ENCODE measurements around the gene GADD45G. TPM values are rescaled to one million over a fixed set of nuclear protein-coding genes. Genes with fewer than 3 reads are reported as not detected.

Gene GADD45G
- total and polyA plus RNA-seq, 2 experiments from 2014 or later, result 12.7 to 24.1 TPM

DNA sequence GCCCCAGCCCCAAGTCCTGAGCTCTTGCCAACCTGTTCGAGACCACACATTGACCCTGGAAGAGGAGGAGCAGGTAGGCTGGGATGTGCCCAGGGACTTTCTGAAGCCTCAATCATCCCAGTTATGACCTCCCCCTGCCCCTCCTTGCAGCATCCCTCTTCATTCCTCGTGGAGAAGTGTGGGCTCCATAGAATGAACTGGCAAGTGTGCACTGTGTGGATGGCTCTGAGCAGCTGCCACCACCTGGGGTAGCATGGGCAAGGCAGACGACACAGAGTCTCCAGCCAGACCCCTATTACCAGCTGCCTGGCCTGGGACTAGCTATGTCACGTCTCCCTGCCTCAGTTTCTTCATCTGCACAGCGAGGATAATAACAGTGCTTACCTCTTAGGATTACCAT lies 33.5 kb downstream of the GADD45G start (continued):
- TF ChIP-seq, protein P1, sequence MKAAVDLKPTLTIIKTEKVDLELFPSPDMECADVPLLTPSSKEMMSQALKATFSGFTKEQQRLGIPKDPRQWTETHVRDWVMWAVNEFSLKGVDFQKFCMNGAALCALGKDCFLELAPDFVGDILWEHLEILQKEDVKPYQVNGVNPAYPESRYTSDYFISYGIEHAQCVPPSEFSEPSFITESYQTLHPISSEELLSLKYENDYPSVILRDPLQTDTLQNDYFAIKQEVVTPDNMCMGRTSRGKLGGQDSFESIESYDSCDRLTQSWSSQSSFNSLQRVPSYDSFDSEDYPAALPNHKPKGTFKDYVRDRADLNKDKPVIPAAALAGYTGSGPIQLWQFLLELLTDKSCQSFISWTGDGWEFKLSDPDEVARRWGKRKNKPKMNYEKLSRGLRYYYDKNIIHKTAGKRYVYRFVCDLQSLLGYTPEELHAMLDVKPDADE (IDR thresholded peaks at IDR 0.05), result no peak

DNA sequence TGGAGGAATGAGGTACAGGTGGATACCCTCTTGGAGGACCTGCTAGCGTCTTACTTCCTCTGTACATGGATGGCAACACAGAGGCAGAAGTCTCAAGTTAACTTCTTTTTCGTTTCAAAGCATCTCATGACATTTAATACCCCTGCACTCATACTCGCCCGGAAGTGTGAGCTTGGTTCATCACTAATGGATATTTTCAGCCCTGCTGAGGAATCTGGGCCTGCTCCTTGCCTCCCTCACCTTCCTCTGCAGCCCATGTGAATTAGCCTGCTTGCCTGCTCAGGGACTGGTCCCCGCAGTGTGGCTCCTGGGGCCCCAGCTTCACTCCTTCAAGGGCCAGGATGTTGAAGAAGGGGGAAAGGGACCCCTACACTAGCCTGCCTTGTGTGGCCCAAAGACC lies 34.1 kb downstream of the GADD45G start:
- no peaks in the 10 kb centered on the region for H3K4me1 ChIP-seq (ENCODE audit: insufficient read depth)
- ATAC-seq (peak; percentile 19), DNase-seq (ENCODE audit: low spot score) (no peak)
- no peaks in the 10 kb centered on the region for H3F3A ChIP-seq (replicated peaks; ENCODE audit: low read depth)
- H3K4me2 ChIP-seq, result no peak overlapping the region
- H3K9me3 Mint-ChIP-seq, result no peaks in the 10 kb centered on the region
- H4K20me1 ChIP-seq (replicated peaks; ENCODE audit: insufficient read depth), result no peaks in the 10 kb centered on the region
- no peak overlapping the region for H3K4me3 Mint-ChIP-seq
- H3K4me3 ChIP-seq, result no peak overlapping the region
- peak overlapping the region; percentile 90 for H2AFZ ChIP-seq
- no peak overlapping the region for H3K27ac Mint-ChIP-seq
- peaks cover 12% of the 10 kb centered on the region for H3K27me3 Mint-ChIP-seq (ENCODE audit: insufficient read depth, low read depth, poor library complexity)
- H3K79me2 ChIP-seq (replicated peaks; ENCODE audit: insufficient read depth), result no peaks in the 10 kb centered on the region
- H3K9me2 ChIP-seq (ENCODE audit: insufficient read depth), result no peaks in the 10 kb centered on the region
- H3K4me1 Mint-ChIP-seq, result peaks cover 10% of the 10 kb centered on the region
- H3K27me3 ChIP-seq (ENCODE audit: insufficient read depth), result no peaks in the 10 kb centered on the region
- no peaks in the 10 kb centered on the region for H3K36me3 ChIP-seq (ENCODE audit: insufficient read depth)
- no peak overlapping the region for H3K27ac ChIP-seq (ENCODE audit: low read depth)
- no peaks in the 10 kb centered on the region for H3K36me3 Mint-ChIP-seq (ENCODE audit: low read depth)
- TF ChIP-seq POLR2AphosphoS5 (IDR thresholded peaks at IDR 0.05; ENCODE audit: low read depth), result no peak
- TF ChIP-seq, protein P2, sequence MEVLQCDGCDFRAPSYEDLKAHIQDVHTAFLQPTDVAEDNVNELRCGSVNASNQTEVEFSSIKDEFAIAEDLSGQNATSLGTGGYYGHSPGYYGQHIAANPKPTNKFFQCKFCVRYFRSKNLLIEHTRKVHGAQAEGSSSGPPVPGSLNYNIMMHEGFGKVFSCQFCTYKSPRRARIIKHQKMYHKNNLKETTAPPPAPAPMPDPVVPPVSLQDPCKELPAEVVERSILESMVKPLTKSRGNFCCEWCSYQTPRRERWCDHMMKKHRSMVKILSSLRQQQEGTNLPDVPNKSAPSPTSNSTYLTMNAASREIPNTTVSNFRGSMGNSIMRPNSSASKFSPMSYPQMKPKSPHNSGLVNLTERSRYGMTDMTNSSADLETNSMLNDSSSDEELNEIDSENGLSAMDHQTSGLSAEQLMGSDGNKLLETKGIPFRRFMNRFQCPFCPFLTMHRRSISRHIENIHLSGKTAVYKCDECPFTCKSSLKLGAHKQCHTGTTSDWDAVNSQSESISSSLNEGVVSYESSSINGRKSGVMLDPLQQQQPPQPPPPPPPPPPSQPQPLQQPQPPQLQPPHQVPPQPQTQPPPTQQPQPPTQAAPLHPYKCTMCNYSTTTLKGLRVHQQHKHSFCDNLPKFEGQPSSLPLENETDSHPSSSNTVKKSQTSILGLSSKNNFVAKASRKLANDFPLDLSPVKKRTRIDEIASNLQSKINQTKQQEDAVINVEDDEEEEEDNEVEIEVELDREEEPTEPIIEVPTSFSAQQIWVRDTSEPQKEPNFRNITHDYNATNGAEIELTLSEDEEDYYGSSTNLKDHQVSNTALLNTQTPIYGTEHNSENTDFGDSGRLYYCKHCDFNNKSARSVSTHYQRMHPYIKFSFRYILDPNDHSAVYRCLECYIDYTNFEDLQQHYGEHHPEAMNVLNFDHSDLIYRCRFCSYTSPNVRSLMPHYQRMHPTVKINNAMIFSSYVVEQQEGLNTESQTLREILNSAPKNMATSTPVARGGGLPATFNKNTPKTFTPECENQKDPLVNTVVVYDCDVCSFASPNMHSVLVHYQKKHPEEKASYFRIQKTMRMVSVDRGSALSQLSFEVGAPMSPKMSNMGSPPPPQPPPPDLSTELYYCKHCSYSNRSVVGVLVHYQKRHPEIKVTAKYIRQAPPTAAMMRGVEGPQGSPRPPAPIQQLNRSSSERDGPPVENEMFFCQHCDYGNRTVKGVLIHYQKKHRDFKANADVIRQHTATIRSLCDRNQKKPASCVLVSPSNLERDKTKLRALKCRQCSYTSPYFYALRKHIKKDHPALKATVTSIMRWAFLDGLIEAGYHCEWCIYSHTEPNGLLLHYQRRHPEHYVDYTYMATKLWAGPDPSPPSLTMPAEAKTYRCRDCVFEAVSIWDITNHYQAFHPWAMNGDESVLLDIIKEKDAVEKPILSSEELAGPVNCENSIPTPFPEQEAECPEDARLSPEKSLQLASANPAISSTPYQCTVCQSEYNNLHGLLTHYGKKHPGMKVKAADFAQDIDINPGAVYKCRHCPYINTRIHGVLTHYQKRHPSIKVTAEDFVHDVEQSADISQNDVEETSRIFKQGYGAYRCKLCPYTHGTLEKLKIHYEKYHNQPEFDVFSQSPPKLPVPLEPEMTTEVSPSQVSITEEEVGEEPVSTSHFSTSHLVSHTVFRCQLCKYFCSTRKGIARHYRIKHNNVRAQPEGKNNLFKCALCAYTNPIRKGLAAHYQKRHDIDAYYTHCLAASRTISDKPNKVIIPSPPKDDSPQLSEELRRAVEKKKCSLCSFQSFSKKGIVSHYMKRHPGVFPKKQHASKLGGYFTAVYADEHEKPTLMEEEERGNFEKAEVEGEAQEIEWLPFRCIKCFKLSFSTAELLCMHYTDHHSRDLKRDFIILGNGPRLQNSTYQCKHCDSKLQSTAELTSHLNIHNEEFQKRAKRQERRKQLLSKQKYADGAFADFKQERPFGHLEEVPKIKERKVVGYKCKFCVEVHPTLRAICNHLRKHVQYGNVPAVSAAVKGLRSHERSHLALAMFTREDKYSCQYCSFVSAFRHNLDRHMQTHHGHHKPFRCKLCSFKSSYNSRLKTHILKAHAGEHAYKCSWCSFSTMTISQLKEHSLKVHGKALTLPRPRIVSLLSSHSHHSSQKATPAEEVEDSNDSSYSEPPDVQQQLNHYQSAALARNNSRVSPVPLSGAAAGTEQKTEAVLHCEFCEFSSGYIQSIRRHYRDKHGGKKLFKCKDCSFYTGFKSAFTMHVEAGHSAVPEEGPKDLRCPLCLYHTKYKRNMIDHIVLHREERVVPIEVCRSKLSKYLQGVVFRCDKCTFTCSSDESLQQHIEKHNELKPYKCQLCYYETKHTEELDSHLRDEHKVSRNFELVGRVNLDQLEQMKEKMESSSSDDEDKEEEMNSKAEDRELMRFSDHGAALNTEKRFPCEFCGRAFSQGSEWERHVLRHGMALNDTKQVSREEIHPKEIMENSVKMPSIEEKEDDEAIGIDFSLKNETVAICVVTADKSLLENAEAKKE (CRISPR knock-in tag; IDR thresholded peaks at IDR 0.05), result no peak
- TF ChIP-seq, protein P1 (IDR thresholded peaks at IDR 0.05), result no peak
- no peak for TF ChIP-seq NANOG (IDR thresholded peaks at IDR 0.05; ENCODE audit: borderline replicate concordance)
- no peak for TF ChIP-seq CREB1 (CRISPR knock-in tag; IDR thresholded peaks at IDR 0.05; ENCODE audit: low read depth)
- no peak for TF ChIP-seq ZNF331 (CRISPR knock-in tag; IDR thresholded peaks at IDR 0.05; ENCODE audit: low read depth)
- no peak for TF ChIP-seq JUNB (IDR thresholded peaks at IDR 0.05; ENCODE audit: unreplicated experiment)
- TF ChIP-seq EZH2 (IDR thresholded peaks at IDR 0.05; ENCODE audit: low read depth, unreplicated experiment), result no peak
- TF ChIP-seq ZNF114 (CRISPR knock-in tag; IDR thresholded peaks at IDR 0.05), result no peak
- TF ChIP-seq, protein P3, sequence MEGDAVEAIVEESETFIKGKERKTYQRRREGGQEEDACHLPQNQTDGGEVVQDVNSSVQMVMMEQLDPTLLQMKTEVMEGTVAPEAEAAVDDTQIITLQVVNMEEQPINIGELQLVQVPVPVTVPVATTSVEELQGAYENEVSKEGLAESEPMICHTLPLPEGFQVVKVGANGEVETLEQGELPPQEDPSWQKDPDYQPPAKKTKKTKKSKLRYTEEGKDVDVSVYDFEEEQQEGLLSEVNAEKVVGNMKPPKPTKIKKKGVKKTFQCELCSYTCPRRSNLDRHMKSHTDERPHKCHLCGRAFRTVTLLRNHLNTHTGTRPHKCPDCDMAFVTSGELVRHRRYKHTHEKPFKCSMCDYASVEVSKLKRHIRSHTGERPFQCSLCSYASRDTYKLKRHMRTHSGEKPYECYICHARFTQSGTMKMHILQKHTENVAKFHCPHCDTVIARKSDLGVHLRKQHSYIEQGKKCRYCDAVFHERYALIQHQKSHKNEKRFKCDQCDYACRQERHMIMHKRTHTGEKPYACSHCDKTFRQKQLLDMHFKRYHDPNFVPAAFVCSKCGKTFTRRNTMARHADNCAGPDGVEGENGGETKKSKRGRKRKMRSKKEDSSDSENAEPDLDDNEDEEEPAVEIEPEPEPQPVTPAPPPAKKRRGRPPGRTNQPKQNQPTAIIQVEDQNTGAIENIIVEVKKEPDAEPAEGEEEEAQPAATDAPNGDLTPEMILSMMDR (conservative IDR thresholded peaks at IDR 0.05; ENCODE audit: low read depth in 2 of 2), result no peak
- TF ChIP-seq EZH2phosphoT487 (IDR thresholded peaks at IDR 0.05; ENCODE audit: unreplicated experiment), result no peak
- no peak for TF ChIP-seq STAT1 (IDR thresholded peaks at IDR 0.05; ENCODE audit: unreplicated experiment)
